GM12864 (cell line): ENCODE results near the gene CAPN2.
"Not testable (repeated sequence)": the region's sequence is repeated elsewhere in the genome, so short reads cannot be mapped to it uniquely, and the experiment has no call there.

ENCODE experiments used
- DNase-seq: peaks from one replicate; pipeline ENCODE4 v3.0.0-alpha.2; 2011; ENCODE audit warnings: low read depth
- H3K4me3 ChIP-seq: 2 replicates; pipeline ENCODE4 v1.5.1; 2011; ENCODE audit warnings: mild to moderate bottlenecking, low read depth, low read length, control low read depth
- TF ChIP-seq, protein P1 (sequence below): IDR thresholded peaks from 2 replicates; pipeline ENCODE4 v1.5.1; 2011; ENCODE audit warnings: low read depth, mild to moderate bottlenecking, moderate library complexity, low read length, control low read depth, inconsistent platforms; ENCODE audit errors: missing control alignments

The CAPN2 gene

DNA sequence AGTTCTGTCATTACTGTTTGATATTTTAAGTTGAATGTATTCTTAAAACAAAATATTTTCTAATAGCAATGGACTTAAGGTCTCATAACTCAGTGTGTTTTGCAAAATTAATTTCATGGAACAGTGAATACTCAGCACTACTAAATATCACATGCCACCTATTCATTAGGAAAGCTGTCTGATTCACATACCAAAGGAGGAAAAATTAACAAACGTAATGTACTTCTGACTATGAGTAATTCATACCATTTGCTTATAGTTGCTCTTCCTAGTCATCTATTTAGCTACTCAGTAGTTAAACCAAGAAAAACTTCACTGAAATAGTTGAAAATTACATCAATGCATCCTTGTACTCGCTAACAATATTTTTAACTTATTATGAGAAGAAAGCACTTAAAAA, 98.2 kb downstream of the CAPN2 start:
- H3K4me3 ChIP-seq = no peak overlapping the region
- TF ChIP-seq, protein P1, sequence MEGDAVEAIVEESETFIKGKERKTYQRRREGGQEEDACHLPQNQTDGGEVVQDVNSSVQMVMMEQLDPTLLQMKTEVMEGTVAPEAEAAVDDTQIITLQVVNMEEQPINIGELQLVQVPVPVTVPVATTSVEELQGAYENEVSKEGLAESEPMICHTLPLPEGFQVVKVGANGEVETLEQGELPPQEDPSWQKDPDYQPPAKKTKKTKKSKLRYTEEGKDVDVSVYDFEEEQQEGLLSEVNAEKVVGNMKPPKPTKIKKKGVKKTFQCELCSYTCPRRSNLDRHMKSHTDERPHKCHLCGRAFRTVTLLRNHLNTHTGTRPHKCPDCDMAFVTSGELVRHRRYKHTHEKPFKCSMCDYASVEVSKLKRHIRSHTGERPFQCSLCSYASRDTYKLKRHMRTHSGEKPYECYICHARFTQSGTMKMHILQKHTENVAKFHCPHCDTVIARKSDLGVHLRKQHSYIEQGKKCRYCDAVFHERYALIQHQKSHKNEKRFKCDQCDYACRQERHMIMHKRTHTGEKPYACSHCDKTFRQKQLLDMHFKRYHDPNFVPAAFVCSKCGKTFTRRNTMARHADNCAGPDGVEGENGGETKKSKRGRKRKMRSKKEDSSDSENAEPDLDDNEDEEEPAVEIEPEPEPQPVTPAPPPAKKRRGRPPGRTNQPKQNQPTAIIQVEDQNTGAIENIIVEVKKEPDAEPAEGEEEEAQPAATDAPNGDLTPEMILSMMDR = no peak
- DNase-seq = no peak

DNA sequence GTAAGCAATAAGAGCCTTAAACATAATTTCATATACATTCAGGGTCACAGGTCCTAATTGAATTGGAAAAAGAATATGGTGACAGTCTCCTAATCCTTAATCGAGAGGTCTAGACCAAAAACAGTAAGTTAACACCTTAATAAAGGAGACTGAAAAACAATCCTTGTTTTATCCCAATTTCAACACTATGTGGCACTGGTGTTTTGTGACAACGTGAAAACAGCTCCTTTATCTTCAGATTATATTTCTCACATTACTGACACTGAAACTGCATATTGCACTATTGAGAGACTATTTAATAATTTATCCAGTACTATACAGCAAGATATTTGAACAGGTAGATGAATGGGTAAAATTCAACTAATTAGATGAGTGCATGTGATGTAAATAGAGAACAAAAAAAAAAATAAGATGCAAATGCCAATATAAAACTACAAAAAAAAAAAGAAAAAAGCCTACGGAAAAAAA, 99.3 kb downstream of the CAPN2 start:
- no peak overlapping the region for H3K4me3 ChIP-seq
- DNase-seq = no peak
- TF ChIP-seq, protein P1 = peak; percentile 31

GRCh38 chr1:223813645-223814044, 101.3 kb downstream of the CAPN2 start:
- TF ChIP-seq, protein P1 = no peak
- no peak for DNase-seq
- H3K4me3 ChIP-seq = no peak overlapping the region

- no peak for DNase-seq
Observed at GRCh38 chr1:223815020-223815853, 102.9 kb downstream of the CAPN2 start.

GRCh38 chr1:223815865-223816264, 103.5 kb downstream of the CAPN2 start:
- TF ChIP-seq, protein P1 = no peak
- no peak for DNase-seq

More at GRCh38 chr1:223815020-223815853, 102.9 kb downstream of the CAPN2 start:
- H3K4me3 ChIP-seq = no peak overlapping the region
- TF ChIP-seq, protein P1 = no peak

GRCh38 chr1:223817265-223817664, 104.9 kb downstream of the CAPN2 start:
- not testable (repeated sequence) for DNase-seq, H3K4me3 ChIP-seq

More at GRCh38 chr1:223815865-223816264, 103.5 kb downstream of the CAPN2 start:
- no peak overlapping the region for H3K4me3 ChIP-seq

DNA sequence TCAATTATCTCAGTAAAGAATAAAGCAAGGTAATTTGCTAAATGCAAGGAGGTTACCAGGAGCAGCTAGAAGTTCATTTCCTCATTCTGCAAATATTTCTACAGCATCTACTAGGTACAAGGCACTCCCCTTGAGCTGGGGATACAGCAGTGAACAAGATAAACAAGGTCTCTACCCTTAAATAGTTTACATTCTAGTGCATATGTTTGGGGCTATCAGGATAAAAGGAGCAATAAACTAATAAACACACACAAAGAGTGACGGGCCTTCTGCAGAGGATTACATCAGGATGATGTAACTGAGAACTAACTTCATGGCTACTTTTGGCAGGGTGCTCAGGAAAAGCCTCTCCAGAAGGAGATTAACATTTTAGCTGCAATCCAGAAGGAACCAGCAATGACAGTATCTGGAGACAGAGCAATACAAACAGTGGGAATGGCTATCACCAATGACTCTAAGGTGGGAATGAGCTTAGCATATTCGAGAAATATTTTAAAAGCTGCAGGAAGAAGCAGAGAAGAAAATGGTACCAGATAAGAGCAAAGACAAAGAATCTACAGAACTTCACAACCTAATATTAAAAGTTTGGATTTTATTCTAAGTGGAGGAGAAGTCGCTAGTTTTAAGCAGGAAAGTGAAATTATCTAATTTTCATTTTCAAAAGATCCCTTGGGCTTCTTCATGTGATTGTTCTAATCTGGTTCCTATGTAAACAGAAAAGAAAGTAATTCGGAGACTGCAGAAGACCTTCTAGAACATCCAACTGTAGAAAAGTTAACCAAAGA, 107.6 kb downstream of the CAPN2 start:
- TF ChIP-seq, protein P1 = no peak
- DNase-seq = no peak
- no peak overlapping the region for H3K4me3 ChIP-seq
